Skeletal muscle satellite cell (primary cell): ENCODE results near the gene HNMT. TPM values are rescaled to one million over a fixed set of nuclear protein-coding genes. Genes with fewer than 3 reads are reported as not detected.
"Not testable (repeated sequence)": the region's sequence is repeated elsewhere in the genome, so short reads cannot be mapped to it uniquely, and the experiment has no call there.

Source experiments
- H3K27me3 ChIP-seq: 2 replicates; pipeline ENCODE4 v1.7.0; 2013; ENCODE audit warnings: low read length; ENCODE audit not compliant: control insufficient read depth, insufficient read depth
- H3K36me3 ChIP-seq: 2 replicates; pipeline ENCODE4 v1.7.0; 2013; ENCODE audit warnings: mild to moderate bottlenecking, control low read depth, low read length; ENCODE audit not compliant: insufficient read depth
- H3K4me1 ChIP-seq: 2 replicates; pipeline ENCODE4 v1.7.0; 2013; ENCODE audit warnings: low read length; ENCODE audit not compliant: control insufficient read depth, insufficient read depth
- H3K4me2 ChIP-seq: 2 replicates; pipeline ENCODE4 v1.7.0; 2013; ENCODE audit warnings: mild to moderate bottlenecking, low read length
- H3K4me3 ChIP-seq: 2 replicates; pipeline ENCODE4 v1.7.0; 2013; ENCODE audit warnings: low read length
- H3K9ac ChIP-seq: 2 replicates; pipeline ENCODE4 v1.7.0; 2013; ENCODE audit warnings: mild to moderate bottlenecking, low read depth, low read length, moderate library complexity
- H3K9me3 ChIP-seq: replicated peaks from 2 replicates; pipeline ENCODE4 v1.7.0; 2013; ENCODE audit warnings: mild to moderate bottlenecking, control low read depth, low read length
- total RNA-seq: library from RNA; depleted of rRNA; stranded (reverse); fragments of >200 nt; gene quantifications from 2 replicates; pipeline ENCODE4 v1.2.3, GENCODE V29; 2012; rRNA removed

Gene HNMT
- 18.1 and 34.0 TPM in 2 replicates for total RNA-seq

- peaks cover 32% of the 10 kb centered on the region for H3K4me1 ChIP-seq
These were observed at the start of gene HNMT for GRCh38 chr2:137964066-137964858. Gene HNMT (plus strand): TSS chr2:137964473. CDS start chr2:137964492, 19 bp downstream.

GRCh38 chr2:137921105-137921880, 43.0 kb upstream of the HNMT start:
- Histone ChIP-seq H3K4me1 (no peaks in the 10 kb centered on the region), H3K4me3 (no peak overlapping the region), H3K4me2 (no peak overlapping the region), H3K9ac (no peak overlapping the region), H3K9me3 (no peaks in the 10 kb centered on the region), H3K27me3 (no peaks in the 10 kb centered on the region), H3K36me3 (no peaks in the 10 kb centered on the region)

More at GRCh38 chr2:137964066-137964858, at the start of gene HNMT:
- no peaks in the 10 kb centered on the region for H3K9me3 ChIP-seq
- H3K9ac ChIP-seq: peak within 1 kb of the TSS; percentile 78
- peak within 1 kb of the TSS; percentile 72 for H3K4me3 ChIP-seq
- H3K4me2 ChIP-seq: peak within 1 kb of the TSS; percentile 84
- no peaks in the 10 kb centered on the region for H3K36me3 ChIP-seq
- H3K27me3 ChIP-seq: no peaks in the 10 kb centered on the region

GRCh38 chr2:137922171-137922570, 42.1 kb upstream of the HNMT start:
- not testable (repeated sequence) for H3K4me2 ChIP-seq, H3K4me1 ChIP-seq, H3K9ac ChIP-seq, H3K27me3 ChIP-seq, H3K4me3 ChIP-seq, H3K9me3 ChIP-seq, H3K36me3 ChIP-seq

- Histone ChIP-seq H3K36me3 (no peaks in the 10 kb centered on the region), H3K4me2 (no peak overlapping the region), H3K9me3 (no peaks in the 10 kb centered on the region), H3K4me3 (no peak overlapping the region), H3K27me3 (no peaks in the 10 kb centered on the region), H3K9ac (no peak overlapping the region), H3K4me1 (peaks cover 6% of the 10 kb centered on the region)
These were observed 40.3 kb upstream of the HNMT start for GRCh38 chr2:137924019-137924418.

GRCh38 chr2:137925599-137925998, 38.7 kb upstream of the HNMT start:
- Histone ChIP-seq H3K4me1 (peaks cover 12% of the 10 kb centered on the region), H3K4me3 (no peak overlapping the region), H3K36me3 (no peaks in the 10 kb centered on the region), H3K27me3 (no peaks in the 10 kb centered on the region), H3K9ac (no peak overlapping the region), H3K9me3 (no peaks in the 10 kb centered on the region), H3K4me2 (no peak overlapping the region)

- no peak overlapping the region for H3K4me3 ChIP-seq
- no peak overlapping the region for H3K9ac ChIP-seq
- no peak overlapping the region for H3K4me2 ChIP-seq
- no peaks in the 10 kb centered on the region for H3K36me3 ChIP-seq
- H3K9me3 ChIP-seq: no peaks in the 10 kb centered on the region
- H3K4me1 ChIP-seq: peaks cover 12% of the 10 kb centered on the region
- no peaks in the 10 kb centered on the region for H3K27me3 ChIP-seq
These were observed 36.4 kb upstream of the HNMT start for GRCh38 chr2:137927846-137928245.

GRCh38 chr2:137928547-137929518, 35.4 kb upstream of the HNMT start:
- no peaks in the 10 kb centered on the region for H3K36me3 ChIP-seq
- H3K27me3 ChIP-seq: no peaks in the 10 kb centered on the region
- peak overlapping the region; percentile 6 for H3K4me2 ChIP-seq
- no peak overlapping the region for H3K9ac ChIP-seq
- H3K4me3 ChIP-seq: no peak overlapping the region
- H3K4me1 ChIP-seq: peaks cover 12% of the 10 kb centered on the region
- no peaks in the 10 kb centered on the region for H3K9me3 ChIP-seq

- Histone ChIP-seq H3K36me3 (no peaks in the 10 kb centered on the region), H3K9ac (no peak overlapping the region), H3K4me2 (peak overlapping the region; percentile 6), H3K9me3 (no peaks in the 10 kb centered on the region), H3K4me1 (peaks cover 12% of the 10 kb centered on the region), H3K4me3 (no peak overlapping the region), H3K27me3 (no peaks in the 10 kb centered on the region)
These were observed 34.8 kb upstream of the HNMT start for GRCh38 chr2:137929519-137929916.

- H3K36me3 ChIP-seq: no peaks in the 10 kb centered on the region
- peaks cover 12% of the 10 kb centered on the region for H3K4me1 ChIP-seq
- H3K9ac ChIP-seq: no peak overlapping the region
- H3K4me2 ChIP-seq: no peak overlapping the region
- H3K27me3 ChIP-seq: no peaks in the 10 kb centered on the region
- no peak overlapping the region for H3K4me3 ChIP-seq
- H3K9me3 ChIP-seq: no peaks in the 10 kb centered on the region
These were observed 34.1 kb upstream of the HNMT start for GRCh38 chr2:137930146-137930545.

GRCh38 chr2:137935591-137935990, 28.7 kb upstream of the HNMT start:
- H3K9ac ChIP-seq: no peak overlapping the region
- H3K4me1 ChIP-seq: no peaks in the 10 kb centered on the region
- no peaks in the 10 kb centered on the region for H3K9me3 ChIP-seq
- H3K4me3 ChIP-seq: no peak overlapping the region
- no peaks in the 10 kb centered on the region for H3K27me3 ChIP-seq
- no peak overlapping the region for H3K4me2 ChIP-seq
- H3K36me3 ChIP-seq: no peaks in the 10 kb centered on the region

- Histone ChIP-seq H3K4me1 (no peaks in the 10 kb centered on the region), H3K27me3 (no peaks in the 10 kb centered on the region), H3K9ac (no peak overlapping the region), H3K36me3 (no peaks in the 10 kb centered on the region), H3K4me3 (no peak overlapping the region), H3K4me2 (no peak overlapping the region), H3K9me3 (no peaks in the 10 kb centered on the region)
These were observed 27.0 kb upstream of the HNMT start for GRCh38 chr2:137937246-137937645.
